Measurements from ENCODE around the gene SPARC. TPM values are rescaled to one million over a fixed set of nuclear protein-coding genes. Genes with fewer than 3 reads are reported as not detected.
A peak's percentile ranks its signal among the peaks of the same experiment; 100 is the strongest.

Gene SPARC
- polyA plus RNA-seq, 1 of the 3 experiments (the other 2 are of a cell fraction), result 1,115 TPM

DNA sequence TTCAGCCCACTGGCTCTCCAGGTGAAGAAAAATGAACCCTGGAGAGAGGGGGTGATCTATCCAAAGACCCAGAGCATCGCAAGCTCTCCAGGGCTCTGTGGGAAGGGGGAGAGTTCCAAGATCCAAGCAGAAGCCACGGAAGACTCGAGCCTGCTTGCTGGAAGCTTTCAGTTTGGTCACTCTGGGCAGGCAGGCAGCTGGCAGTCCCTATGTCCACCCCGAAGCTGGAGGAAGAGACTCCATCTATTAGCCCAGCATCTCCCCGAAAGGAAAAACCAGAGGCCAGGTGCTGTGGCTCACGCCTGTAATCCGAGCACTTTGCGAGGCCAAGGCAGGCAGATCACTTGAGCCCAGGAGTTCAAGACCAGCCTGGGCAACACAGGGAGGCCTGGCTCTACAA is 10.7 kb upstream of the SPARC start:
- Histone ChIP-seq H3F3A (replicated peaks; ENCODE audit: insufficient read depth) (peaks cover 37% of the 10 kb centered on the region), H3K9me2 (no peaks in the 10 kb centered on the region), H3K36me3 (replicated peaks in 1 of 2; ENCODE audit: control insufficient read depth in 1 of 2, insufficient read depth in 2 of 2, low read length in 1 of 2) (no peaks in the 10 kb centered on the region), H3K4me2 (no peak overlapping the region), H3K4me3 (ENCODE audit: low read depth in 2 of 2, low read length in 1 of 2) (no peak overlapping the region), H3K4me1 (ENCODE audit: control insufficient read depth in 1 of 2, insufficient read depth in 2 of 2, low read depth in 1 of 2, low read length in 1 of 2) (peaks cover 14 to 33% of the 10 kb centered on the region in 2 experiments), H2AFZ (ENCODE audit: low read depth) (no peak overlapping the region), H3K9me3 (no peaks in the 10 kb centered on the region), H3K27me3 (ENCODE audit: insufficient read depth) (no peaks in the 10 kb centered on the region), H3K27ac (ENCODE audit: low read depth in 2 of 2, low read length in 1 of 2) (peak overlapping the region in 1 of 2 experiments; percentile 100; a peak in 2 of 4 replicates), H4K20me1 (ENCODE audit: insufficient read depth) (no peaks in the 10 kb centered on the region), H3K9ac (no peak overlapping the region), H3K79me2 (ENCODE audit: insufficient read depth) (no peaks in the 10 kb centered on the region)
- CTCF ChIA-PET, result interaction anchor here (0.6 to 4.1 kb wide), 4 partner anchors 10 to 850 kb away, joined by 3 to 20 read pairs (median 7); partner anchors contain the start of gene SPARC
- TF ChIP-seq, protein P1, sequence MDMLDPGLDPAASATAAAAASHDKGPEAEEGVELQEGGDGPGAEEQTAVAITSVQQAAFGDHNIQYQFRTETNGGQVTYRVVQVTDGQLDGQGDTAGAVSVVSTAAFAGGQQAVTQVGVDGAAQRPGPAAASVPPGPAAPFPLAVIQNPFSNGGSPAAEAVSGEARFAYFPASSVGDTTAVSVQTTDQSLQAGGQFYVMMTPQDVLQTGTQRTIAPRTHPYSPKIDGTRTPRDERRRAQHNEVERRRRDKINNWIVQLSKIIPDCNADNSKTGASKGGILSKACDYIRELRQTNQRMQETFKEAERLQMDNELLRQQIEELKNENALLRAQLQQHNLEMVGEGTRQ (IDR thresholded peaks at IDR 0.05; ENCODE audit: borderline replicate concordance, low read depth, low read length), result no peak
- TF ChIP-seq GABPA (IDR thresholded peaks at IDR 0.05; ENCODE audit: low read depth), result no peak
- no peak for TF ChIP-seq MEF2A (IDR thresholded peaks at IDR 0.05; ENCODE audit: borderline replicate concordance, low read depth)
- TF ChIP-seq TAF1 (IDR thresholded peaks at IDR 0.05; ENCODE audit: borderline replicate concordance, low read depth, low read length), result no peak
- no peak for TF ChIP-seq USF1 (IDR thresholded peaks at IDR 0.05; ENCODE audit: borderline replicate concordance, low read depth)
- TF ChIP-seq FOSL2 (IDR thresholded peaks at IDR 0.05; ENCODE audit: borderline replicate concordance, low read depth), result no peak
- TF ChIP-seq NFIC (IDR thresholded peaks at IDR 0.05; ENCODE audit: borderline replicate concordance), result no peak
- TF ChIP-seq SIN3A (IDR thresholded peaks at IDR 0.05; ENCODE audit: borderline replicate concordance, low read depth, low read length), result no peak
- TF ChIP-seq NRF1 (IDR thresholded peaks at IDR 0.05; ENCODE audit: low read depth, low read length), result no peak
- TF ChIP-seq REST (IDR thresholded peaks at IDR 0.05; ENCODE audit: low read depth, low read length), result no peak
- no peak for TF ChIP-seq EZH2phosphoT487 (IDR thresholded peaks at IDR 0.05; ENCODE audit: borderline replicate concordance, low read depth)
- no peak for TF ChIP-seq TEAD4 (IDR thresholded peaks at IDR 0.05; ENCODE audit: borderline replicate concordance, insufficient read depth)
- no peak for DNase-seq
- POLR2A ChIA-PET, result no interaction called here
- 94% methylated on average over 6 of the region's 8 CpGs for WGBS (ENCODE audit: low lambda C conversion rate)
